ENCODE data around the gene SPATA32.
A peak's percentile ranks its signal among the peaks of the same experiment; 100 is the strongest.

Gene SPATA32

DNA sequence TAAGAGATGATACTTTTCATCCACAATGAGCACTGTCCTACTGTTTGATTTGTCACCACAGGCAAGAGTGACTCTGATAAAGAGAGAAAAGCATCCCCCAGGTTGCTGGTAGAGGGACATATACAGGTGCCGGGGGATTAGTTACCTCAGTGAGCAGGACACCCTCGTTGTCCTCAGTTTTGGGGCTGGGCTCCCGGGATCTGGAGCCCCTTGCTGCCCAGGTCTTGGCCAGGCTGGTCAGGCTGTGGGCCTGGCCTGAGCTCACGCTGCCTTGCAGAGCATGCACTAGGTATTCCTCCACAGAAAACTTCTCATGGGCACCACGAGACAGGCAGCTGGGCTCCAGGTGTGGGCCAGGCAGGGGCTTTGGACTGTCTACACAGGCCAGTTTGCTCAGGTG lies 24.4 kb upstream of the SPATA32 start:
- no peak overlapping the region for H3K27ac ChIP-seq (replicated peaks; ENCODE audit: low read length)
- H4K91ac ChIP-seq (ENCODE audit: low read depth, low read length, poor library complexity), result no peak overlapping the region
- no peak overlapping the region for H2AK5ac ChIP-seq (ENCODE audit: low read depth, low read length)
- H3K79me1 ChIP-seq (ENCODE audit: low read depth, low read length), result no peaks in the 10 kb centered on the region
- H3K27me3 ChIP-seq (ENCODE audit: control insufficient read depth in 3 of 3, insufficient read depth in 3 of 3, low read depth in 1 of 3, low read length in 3 of 3), result no peaks in the 10 kb centered on the region
- DNase-seq (ENCODE audit: low spot score), result no peak
- no peak overlapping the region for H3K4ac ChIP-seq (ENCODE audit: low read length)
- no peak overlapping the region for H3K23ac ChIP-seq (ENCODE audit: low read depth, low read length, poor library complexity)
- no peak overlapping the region for H2BK5ac ChIP-seq (ENCODE audit: low read length)
- no peak overlapping the region for H3K9ac ChIP-seq (ENCODE audit: low read depth, low read length, poor library complexity)
- no peak overlapping the region for H3K4me3 ChIP-seq (ENCODE audit: low read length in 2 of 2)
- WGBS, 2 donors (ENCODE audit: extremely low coverage in 2 of 2, insufficient read length in 2 of 2, insufficient replicate concordance in 1 of 2), result no CpG with 5 or more reads among the region's 5 CpGs
- no peak overlapping the region for H4K8ac ChIP-seq (ENCODE audit: low read depth, low read length)
- H3K4me2 ChIP-seq (ENCODE audit: insufficient read depth, low read length, poor library complexity, severe bottlenecking), result no peak overlapping the region
- H2BK120ac ChIP-seq (ENCODE audit: low read depth, low read length), result no peak overlapping the region
- H3K18ac ChIP-seq (ENCODE audit: low read length), result no peak overlapping the region
- H2BK12ac ChIP-seq (ENCODE audit: low read length), result no peak overlapping the region
- no peak overlapping the region for H2BK15ac ChIP-seq (ENCODE audit: low read length)
- no peaks in the 10 kb centered on the region for H3K4me1 ChIP-seq (ENCODE audit: control insufficient read depth in 2 of 2, insufficient read depth in 1 of 2, low read depth in 1 of 2, low read length in 2 of 2)
- H3K9me3 ChIP-seq (replicated peaks in 1 of 2; ENCODE audit: control insufficient read depth in 2 of 2, insufficient read depth in 1 of 2, low read depth in 1 of 2, low read length in 2 of 2), result no peaks in the 10 kb centered on the region
- no peak overlapping the region for H2AFZ ChIP-seq (ENCODE audit: low read length)
- H3K36me3 ChIP-seq (replicated peaks in 1 of 2; ENCODE audit: control insufficient read depth in 2 of 2, insufficient read depth in 2 of 2, low read length in 2 of 2), result peaks cover 33 to 93% of the 10 kb centered on the region in 2 donors
- H3K14ac ChIP-seq (ENCODE audit: low read length), result no peak overlapping the region

DNA sequence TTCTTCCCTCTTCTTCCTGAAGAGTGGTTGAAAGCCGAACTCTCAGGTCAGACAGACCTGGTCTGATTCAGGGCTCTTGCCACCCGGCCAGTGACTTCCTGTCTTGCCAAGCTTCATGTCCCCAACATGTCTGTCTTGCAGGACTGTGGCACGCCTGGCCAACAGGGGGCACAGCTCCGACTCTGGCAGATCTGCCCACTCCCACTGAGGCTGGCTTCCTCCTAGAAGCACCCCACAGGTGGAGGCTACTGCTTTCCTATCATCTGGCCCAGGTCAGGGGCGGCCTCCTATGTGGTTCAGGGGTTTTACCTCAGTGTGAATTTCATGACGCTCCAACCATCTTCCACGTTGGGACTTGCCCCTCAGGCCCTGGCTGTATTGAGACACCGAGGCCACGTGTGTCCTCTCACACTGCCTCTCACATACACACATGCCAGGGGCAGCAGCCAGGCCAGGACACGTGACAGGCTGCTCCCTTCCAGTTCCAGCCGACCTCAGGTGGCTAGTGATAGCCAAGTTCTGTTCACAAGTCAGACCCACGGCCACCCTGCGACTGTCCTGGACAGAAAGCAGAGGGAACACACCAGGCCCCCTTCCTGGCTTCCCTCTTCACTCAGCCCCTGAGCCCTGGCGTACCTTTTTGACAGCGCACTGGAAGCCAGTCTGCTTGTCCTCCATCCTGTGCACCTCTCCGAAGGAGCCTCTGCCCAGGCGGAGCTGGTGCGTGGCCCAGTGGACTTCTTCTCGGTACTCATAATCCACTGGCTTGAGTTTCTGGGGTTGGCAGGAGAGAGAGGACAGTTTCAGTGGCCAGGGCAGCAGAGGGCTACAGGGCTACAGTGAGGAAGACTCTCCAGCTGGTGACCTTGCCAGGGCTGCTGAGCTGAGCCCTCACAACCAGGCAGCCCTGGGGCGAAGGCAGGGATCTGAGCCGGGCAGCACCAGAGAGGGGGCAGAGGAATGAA lies 22.6 kb upstream of the SPATA32 start:
- Histone ChIP-seq H3K9ac (ENCODE audit: low read depth, low read length, poor library complexity) (no peak overlapping the region), H3K36me3 (replicated peaks in 1 of 2; ENCODE audit: control insufficient read depth in 2 of 2, insufficient read depth in 2 of 2, low read length in 2 of 2) (peaks cover 28 to 81% of the 10 kb centered on the region in 2 donors), H4K8ac (ENCODE audit: low read depth, low read length) (no peak overlapping the region), H2AFZ (ENCODE audit: low read length) (no peak overlapping the region), H2BK15ac (ENCODE audit: low read length) (no peak overlapping the region), H3K9me3 (replicated peaks in 1 of 2; ENCODE audit: control insufficient read depth in 2 of 2, insufficient read depth in 1 of 2, low read depth in 1 of 2, low read length in 2 of 2) (no peaks in the 10 kb centered on the region), H2AK5ac (ENCODE audit: low read depth, low read length) (no peak overlapping the region), H2BK5ac (ENCODE audit: low read length) (no peak overlapping the region), H3K4ac (ENCODE audit: low read length) (no peak overlapping the region), H4K91ac (ENCODE audit: low read depth, low read length, poor library complexity) (no peak overlapping the region), H3K18ac (ENCODE audit: low read length) (no peak overlapping the region), H3K27ac (replicated peaks; ENCODE audit: low read length) (no peak overlapping the region), H3K4me2 (ENCODE audit: insufficient read depth, low read length, poor library complexity, severe bottlenecking) (no peak overlapping the region), H3K14ac (ENCODE audit: low read length) (no peak overlapping the region), H3K4me3 (ENCODE audit: low read length in 2 of 2) (no peak overlapping the region), H3K23ac (ENCODE audit: low read depth, low read length, poor library complexity) (peak overlapping the region; percentile 25), H3K27me3 (ENCODE audit: control insufficient read depth in 3 of 3, insufficient read depth in 3 of 3, low read depth in 1 of 3, low read length in 3 of 3) (no peaks in the 10 kb centered on the region), H3K4me1 (ENCODE audit: control insufficient read depth in 2 of 2, insufficient read depth in 1 of 2, low read depth in 1 of 2, low read length in 2 of 2) (no peaks in the 10 kb centered on the region), H3K79me1 (ENCODE audit: low read depth, low read length) (no peaks in the 10 kb centered on the region), H2BK12ac (ENCODE audit: low read length) (no peak overlapping the region), H2BK120ac (ENCODE audit: low read depth, low read length) (no peak overlapping the region)
- no CpG with 5 or more reads among the region's 21 CpGs for WGBS, 2 donors (ENCODE audit: extremely low coverage in 2 of 2, insufficient read length in 2 of 2, insufficient replicate concordance in 1 of 2)
- DNase-seq (ENCODE audit: low spot score), result no peak

GRCh38 chr17:45283711-45284110 lies 21.8 kb upstream of the SPATA32 start:
- Histone ChIP-seq H3K9me3 (replicated peaks in 1 of 2; ENCODE audit: control insufficient read depth in 2 of 2, insufficient read depth in 1 of 2, low read depth in 1 of 2, low read length in 2 of 2) (no peaks in the 10 kb centered on the region), H2AFZ (ENCODE audit: low read length) (no peak overlapping the region), H3K4me3 (ENCODE audit: low read length in 2 of 2) (no peak overlapping the region), H2BK120ac (ENCODE audit: low read depth, low read length) (no peak overlapping the region), H3K27ac (replicated peaks; ENCODE audit: low read length) (no peak overlapping the region), H3K4me2 (ENCODE audit: insufficient read depth, low read length, poor library complexity, severe bottlenecking) (no peak overlapping the region), H2BK12ac (ENCODE audit: low read length) (no peak overlapping the region), H3K4ac (ENCODE audit: low read length) (no peak overlapping the region), H3K4me1 (ENCODE audit: control insufficient read depth in 2 of 2, insufficient read depth in 1 of 2, low read depth in 1 of 2, low read length in 2 of 2) (no peaks in the 10 kb centered on the region), H2BK5ac (ENCODE audit: low read length) (no peak overlapping the region), H2AK5ac (ENCODE audit: low read depth, low read length) (no peak overlapping the region), H3K18ac (ENCODE audit: low read length) (no peak overlapping the region), H3K79me1 (ENCODE audit: low read depth, low read length) (no peaks in the 10 kb centered on the region), H3K27me3 (ENCODE audit: control insufficient read depth in 3 of 3, insufficient read depth in 3 of 3, low read depth in 1 of 3, low read length in 3 of 3) (no peaks in the 10 kb centered on the region), H3K9ac (ENCODE audit: low read depth, low read length, poor library complexity) (no peak overlapping the region), H2BK15ac (ENCODE audit: low read length) (no peak overlapping the region), H3K23ac (ENCODE audit: low read depth, low read length, poor library complexity) (no peak overlapping the region), H4K91ac (ENCODE audit: low read depth, low read length, poor library complexity) (no peak overlapping the region), H4K8ac (ENCODE audit: low read depth, low read length) (no peak overlapping the region), H3K36me3 (replicated peaks in 1 of 2; ENCODE audit: control insufficient read depth in 2 of 2, insufficient read depth in 2 of 2, low read length in 2 of 2) (peaks cover 24 to 76% of the 10 kb centered on the region in 2 donors), H3K14ac (ENCODE audit: low read length) (no peak overlapping the region)
- DNase-seq (ENCODE audit: low spot score), result no peak
- WGBS, 2 donors (ENCODE audit: extremely low coverage in 2 of 2, insufficient read length in 2 of 2, insufficient replicate concordance in 1 of 2), result no CpG with 5 or more reads among the region's 10 CpGs
